KOPT-K1 (cell line): ENCODE measurements around the gene IMPDH1.

Source experiments
- H3K27ac ChIP-seq: fragments of 200-600 bp; sonication (generic); 2 replicates; pipeline ENCODE4 v1.5.1; 2016; ENCODE audit warnings: antibody characterized with exemption, mild to moderate bottlenecking, low read depth, low read length; ENCODE audit not compliant: poor library complexity, severe bottlenecking
- H3K36me3 ChIP-seq: fragments of 200-600 bp; sonication (generic); 2 replicates; pipeline ENCODE4 v1.5.1; 2017; ENCODE audit warnings: antibody characterized with exemption, mild to moderate bottlenecking, low read length, moderate library complexity; ENCODE audit not compliant: insufficient read depth
- H3K9me3 ChIP-seq: fragments of 200-600 bp; sonication (generic); 2 replicates; pipeline ENCODE4 v1.5.1; 2017; ENCODE audit warnings: antibody characterized with exemption, low read length, mild to moderate bottlenecking; ENCODE audit not compliant: insufficient read depth, poor library complexity, severe bottlenecking

Gene IMPDH1

DNA sequence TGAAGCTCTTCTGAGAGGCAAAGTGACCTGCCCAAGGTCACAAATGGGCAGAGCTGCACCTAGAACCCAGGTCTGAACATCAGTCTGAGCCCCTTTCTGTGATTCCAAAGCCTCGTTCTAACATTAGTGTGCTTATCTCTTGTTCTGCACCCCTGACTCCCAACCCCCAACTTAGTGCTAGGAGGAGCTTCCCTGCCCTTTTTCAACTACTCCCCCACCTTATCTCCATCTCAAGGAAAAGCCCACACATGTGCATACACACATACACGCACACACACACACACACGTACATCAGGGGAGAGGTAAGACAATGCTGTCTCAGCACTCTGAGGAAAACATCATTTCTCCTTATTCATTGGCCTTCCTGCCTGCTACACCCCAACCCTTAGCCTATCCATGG, 56.6 kb downstream of the IMPDH1 start:
- Histone ChIP-seq H3K9me3 (no peaks in the 10 kb centered on the region), H3K36me3 (no peaks in the 10 kb centered on the region), H3K27ac (no peak overlapping the region)

DNA sequence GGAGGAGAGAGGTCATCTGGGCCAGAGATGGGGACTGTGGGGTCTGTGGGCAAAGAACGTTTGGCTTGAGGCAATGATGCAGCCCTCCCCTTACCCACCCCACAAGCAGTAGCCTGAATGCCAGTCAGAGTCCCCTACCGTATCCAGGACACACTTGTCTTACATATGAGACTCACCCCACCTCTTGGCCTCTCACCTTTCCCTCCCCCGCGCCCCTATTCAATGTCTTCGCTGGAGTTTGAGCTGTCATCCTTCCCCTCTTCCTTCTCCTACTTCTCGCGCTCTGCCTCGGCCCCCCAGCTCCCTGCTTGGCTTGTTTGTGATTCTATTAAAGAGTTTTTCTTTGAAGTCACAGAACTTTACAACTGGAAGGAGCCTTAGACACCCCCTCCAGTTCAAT, 57.1 kb downstream of the IMPDH1 start:
- Histone ChIP-seq H3K27ac (no peak overlapping the region), H3K36me3 (no peaks in the 10 kb centered on the region), H3K9me3 (no peaks in the 10 kb centered on the region)

DNA sequence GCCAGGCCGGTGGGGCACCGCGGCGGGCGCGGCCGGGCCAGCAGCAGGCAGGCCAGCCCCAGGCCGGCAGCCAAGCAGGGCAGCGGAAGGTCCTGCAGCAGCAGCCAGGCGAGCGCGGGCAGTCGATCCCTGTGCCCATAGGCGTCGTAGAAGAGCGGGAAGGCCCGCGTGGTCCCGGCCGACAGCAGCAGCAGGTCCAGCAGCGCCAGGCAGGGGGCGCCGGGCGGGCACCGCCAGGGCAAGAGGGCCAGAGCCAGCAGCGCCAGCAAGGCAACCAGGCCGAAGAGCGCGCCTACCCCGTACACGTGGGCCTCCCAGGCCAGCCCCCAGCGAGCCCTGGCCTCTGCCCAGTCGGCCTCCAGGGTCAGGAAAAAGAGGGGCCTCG, 57.6 kb downstream of the IMPDH1 start:
- no peaks in the 10 kb centered on the region for H3K36me3 ChIP-seq
- H3K27ac ChIP-seq, result no peak overlapping the region
- no peaks in the 10 kb centered on the region for H3K9me3 ChIP-seq

DNA sequence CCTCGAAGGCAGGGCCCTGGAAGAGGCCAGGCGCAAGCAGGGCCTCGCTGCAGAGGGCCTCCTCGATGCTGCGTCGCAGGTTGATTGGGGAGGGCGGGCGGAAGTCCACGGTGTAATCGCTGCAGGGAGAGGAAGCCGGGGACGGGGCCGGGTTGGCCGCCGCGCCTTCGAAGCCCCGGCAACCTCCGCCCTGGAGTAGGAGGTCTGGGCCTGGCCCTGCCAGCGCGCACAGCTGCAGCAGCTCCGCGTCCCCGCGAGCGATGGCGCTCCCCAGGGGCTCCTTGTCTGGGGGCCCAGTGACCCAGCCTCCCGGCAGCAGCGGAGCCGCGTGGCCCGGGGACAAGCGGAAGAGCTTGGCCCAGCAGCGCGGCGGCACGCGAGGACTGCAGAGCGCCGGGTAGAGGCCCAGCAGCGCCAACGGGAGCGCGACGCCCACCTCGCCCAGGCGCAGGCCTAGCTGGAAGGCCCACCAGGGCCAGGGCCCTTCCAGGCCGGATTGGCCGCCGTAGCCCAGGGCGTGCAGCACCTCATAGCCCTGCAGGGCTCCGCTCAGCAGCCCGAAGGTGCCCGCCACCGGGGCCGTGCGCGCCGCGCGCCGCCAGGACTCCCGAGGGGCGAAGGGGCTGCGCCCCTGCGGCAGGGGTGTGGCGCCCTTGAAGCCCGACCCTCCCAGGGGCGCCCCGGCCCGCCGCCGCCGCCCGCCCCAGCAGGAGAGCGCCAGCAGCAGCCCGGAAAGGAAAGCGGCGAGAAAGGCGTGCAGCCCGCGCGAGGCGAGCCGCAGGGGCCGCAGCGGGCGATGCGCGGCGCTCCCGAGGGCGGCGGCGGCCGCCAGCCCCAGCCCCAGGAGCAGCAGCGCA, 58.3 kb downstream of the IMPDH1 start:
- H3K27ac ChIP-seq, result no peak overlapping the region
- H3K36me3 ChIP-seq, result no peaks in the 10 kb centered on the region

DNA sequence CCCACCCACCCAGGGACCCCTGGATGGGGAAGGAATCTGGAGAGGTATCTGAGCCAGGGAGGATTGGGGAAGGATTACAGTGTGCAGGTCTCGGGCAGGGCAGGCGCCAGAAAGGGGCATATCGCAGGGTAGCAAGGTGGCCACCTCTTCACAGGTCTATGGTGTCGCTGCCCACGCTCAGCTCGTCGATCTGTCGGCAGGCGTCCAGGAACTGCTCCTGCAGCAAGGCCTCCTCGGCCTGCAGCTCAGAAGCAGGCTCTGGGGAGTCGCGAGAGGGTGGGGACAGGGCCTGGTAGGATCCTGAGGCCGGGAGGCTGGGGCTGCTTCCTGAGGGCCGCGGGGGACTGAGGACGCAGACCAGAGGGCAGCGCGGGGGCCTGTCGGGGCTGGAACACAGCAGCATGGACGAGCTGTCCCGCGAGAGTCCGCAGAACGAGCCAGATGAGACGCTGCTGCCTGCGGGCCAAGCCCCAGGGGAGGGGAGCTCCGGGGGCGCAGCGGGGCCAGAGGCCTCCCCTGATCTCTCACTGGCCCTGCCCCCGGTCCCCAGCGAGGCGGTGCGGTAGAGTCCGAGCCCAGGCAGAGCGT, 59.0 kb downstream of the IMPDH1 start:
- Histone ChIP-seq H3K9me3 (no peaks in the 10 kb centered on the region), H3K27ac (no peak overlapping the region), H3K36me3 (no peaks in the 10 kb centered on the region)

More for the DNA sequence above, 58.3 kb downstream of the IMPDH1 start:
- H3K9me3 ChIP-seq, result no peaks in the 10 kb centered on the region

DNA sequence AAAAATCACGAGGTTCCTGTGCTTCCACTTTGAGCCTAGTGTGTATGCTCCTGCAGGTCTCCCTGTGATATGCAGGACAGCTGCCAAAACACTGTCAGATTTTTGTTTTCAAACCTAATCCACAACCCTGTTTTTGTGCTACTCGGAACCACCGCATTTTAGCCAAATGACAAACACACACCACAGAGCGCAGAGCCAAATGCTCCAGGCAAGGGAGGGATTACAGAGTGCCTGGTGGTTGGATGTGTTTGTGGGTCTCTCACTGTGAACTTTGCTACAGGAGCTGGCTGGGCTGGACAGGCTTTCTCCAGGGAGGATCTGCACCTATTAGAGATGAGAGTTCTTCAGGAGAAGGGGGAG, 60.3 kb downstream of the IMPDH1 start:
- Histone ChIP-seq H3K9me3 (no peaks in the 10 kb centered on the region), H3K36me3 (no peaks in the 10 kb centered on the region), H3K27ac (no peak overlapping the region)

DNA sequence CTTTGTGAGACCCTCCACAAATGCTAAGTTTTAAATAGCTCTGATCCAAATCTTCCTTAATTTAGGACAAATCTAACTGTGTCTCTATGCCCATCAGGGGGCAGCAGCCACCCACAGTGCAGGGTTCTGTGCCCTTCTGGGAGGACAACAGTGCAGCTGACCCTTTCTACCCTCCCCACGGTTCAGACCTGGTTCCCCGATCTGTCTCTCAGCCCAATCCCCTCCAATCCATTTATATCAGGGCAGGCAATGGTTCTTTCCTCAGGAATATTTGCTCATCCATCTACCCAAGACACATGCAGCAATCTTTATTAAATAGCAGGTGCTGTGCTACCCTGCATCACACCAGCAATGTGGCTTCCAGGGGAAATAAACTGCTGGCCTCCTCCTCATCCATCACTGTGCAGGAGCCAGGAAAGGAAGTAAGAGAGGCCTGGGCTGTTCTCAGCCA, 62.1 kb downstream of the IMPDH1 start:
- Histone ChIP-seq H3K9me3 (no peaks in the 10 kb centered on the region), H3K27ac (no peak overlapping the region), H3K36me3 (no peaks in the 10 kb centered on the region)

DNA sequence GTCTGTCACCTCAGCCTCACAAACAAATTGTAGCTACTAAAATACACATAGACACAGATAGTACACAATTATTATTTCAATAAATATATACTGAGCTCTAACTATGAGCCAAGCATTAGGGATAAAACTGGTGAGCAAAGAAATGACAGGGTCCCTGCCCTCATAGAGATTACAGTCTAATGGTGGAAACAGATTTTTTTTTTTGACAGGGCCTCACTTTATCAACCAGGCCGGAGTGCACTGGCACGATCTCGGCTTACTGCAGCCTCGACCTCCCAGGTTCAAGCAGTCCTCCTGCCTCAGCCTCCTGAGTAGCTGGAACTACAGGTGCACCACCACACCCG, 65.4 kb downstream of the IMPDH1 start:
- Histone ChIP-seq H3K27ac (no peak overlapping the region), H3K9me3 (no peaks in the 10 kb centered on the region), H3K36me3 (peaks cover 14% of the 10 kb centered on the region)

DNA sequence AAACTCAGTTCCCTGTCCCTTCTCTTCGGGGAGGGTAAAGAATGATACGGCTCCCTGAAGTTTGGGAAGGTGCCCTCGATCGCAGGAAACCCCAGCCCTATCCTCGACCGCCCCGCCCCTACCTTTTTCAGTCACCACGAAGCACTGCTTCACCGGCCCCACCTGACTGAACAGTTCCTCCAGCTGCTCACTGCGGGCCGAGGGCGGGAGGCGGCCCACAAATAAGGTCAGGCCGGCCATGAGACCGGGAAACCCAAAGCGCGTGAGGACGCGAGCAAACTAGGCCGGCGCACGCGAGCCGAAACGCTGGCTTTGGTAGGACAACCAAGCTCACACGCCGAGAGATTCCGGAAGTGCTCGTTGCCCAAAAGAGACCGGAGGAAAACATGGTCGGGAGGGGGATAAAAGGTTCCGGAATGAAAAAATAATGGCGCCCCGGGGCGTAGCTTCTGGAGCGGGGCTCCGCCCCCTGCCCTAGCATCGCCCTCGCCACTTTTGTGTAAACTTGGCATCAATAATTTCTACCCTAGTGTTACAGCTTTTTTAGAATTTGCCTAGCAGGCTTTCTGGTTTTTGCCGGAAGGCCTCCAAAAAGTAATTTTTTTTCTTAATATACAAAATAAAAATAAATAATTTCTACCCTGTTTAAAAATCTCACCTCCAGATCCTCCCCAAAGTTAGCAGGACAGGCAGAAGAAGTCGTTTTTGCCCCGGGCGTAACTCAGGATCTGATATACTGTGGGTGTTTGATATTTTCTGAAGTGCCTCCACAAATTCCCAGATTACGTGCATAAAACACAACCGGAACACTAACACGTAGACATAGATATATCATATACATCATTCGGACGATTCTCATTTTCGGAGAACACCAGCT, 66.0 kb downstream of the IMPDH1 start, which contains the start of gene RBM28:
RBM28 (minus strand) TSS at position 355 of the 877 bp plus-strand sequence; CDS start at position 240, 115 bp downstream.
- H3K27ac ChIP-seq, result peak within 1 kb of the TSS; percentile 69

More for the DNA sequence above, 66.0 kb downstream of the IMPDH1 start, which contains the start of gene RBM28:
- Histone ChIP-seq H3K9me3 (no peaks in the 10 kb centered on the region), H3K36me3 (peaks cover 20% of the 10 kb centered on the region)
